ENCODE measurements around the gene TCF25. TPM values are rescaled to one million over a fixed set of nuclear protein-coding genes. Genes with fewer than 3 reads are reported as not detected.

Gene TCF25
- total RNA-seq, 4 donors from 2014 or later = 68.9 to 110 (median 85.7) TPM

- ATAC-seq (no peak), DNase-seq (no peak)
- Histone ChIP-seq H3K4me1 (peaks cover 0 to 5% of the 10 kb centered on the region in 2 donors), H3K9me3 (no peaks in the 10 kb centered on the region), H3K4me3 (no peak overlapping the region), H3K36me3 (no peaks in the 10 kb centered on the region), H3K27me3 (no peaks in the 10 kb centered on the region), H3K27ac (no peak overlapping the region)
- intact Hi-C loops (cut with DNase I; ENCODE audit: low total_unique reads) = no loop called here
- in situ Hi-C loops (cut with MboI; ENCODE audit: low sequenced_read_pairs in 4 of 4) = no loop called here
- TF ChIP-seq POLR2A (IDR thresholded peaks at IDR 0.05) = no peak
- no peak for TF ChIP-seq CTCF (IDR thresholded peaks at IDR 0.05 in 4 of 5, conservative IDR thresholded peaks at IDR 0.05 in 1 of 5)
Measured at GRCh38 chr16:89862732-89863131, 10.7 kb upstream of the TCF25 start.

- TF ChIP-seq POLR2A (IDR thresholded peaks at IDR 0.05) (no peak), CTCF (IDR thresholded peaks at IDR 0.05 in 4 of 5, conservative IDR thresholded peaks at IDR 0.05 in 1 of 5) (no peak)
- in situ Hi-C loops (cut with MboI; ENCODE audit: low sequenced_read_pairs in 4 of 4) (no loop called here), intact Hi-C loops (cut with DNase I; ENCODE audit: low total_unique reads) (no loop called here)
- H3K9me3 ChIP-seq = no peaks in the 10 kb centered on the region
- H3K27ac ChIP-seq = peak overlapping the region in 3 of 4 donors; percentile 48 to 72 (median 61)
- H3K4me3 ChIP-seq = peak overlapping the region in 1 of 4 donors; percentile 12
- H3K27me3 ChIP-seq = no peaks in the 10 kb centered on the region
- no peak for DNase-seq
- H3K36me3 ChIP-seq = no peaks in the 10 kb centered on the region
- H3K4me1 ChIP-seq = peaks cover 0 to 5% of the 10 kb centered on the region in 2 donors
- peak in 1 of 2 donors; percentile 56 for ATAC-seq
Measured at GRCh38 chr16:89863741-89864526, 9.5 kb upstream of the TCF25 start.

- in situ Hi-C loops (cut with MboI; ENCODE audit: low sequenced_read_pairs in 4 of 4) (no loop called here), intact Hi-C loops (cut with DNase I; ENCODE audit: low total_unique reads) (no loop called here)
- Histone ChIP-seq H3K27ac (peak overlapping the region in 3 of 4 donors; percentile 48 to 72 (median 61)), H3K36me3 (no peaks in the 10 kb centered on the region), H3K4me1 (peaks cover 0 to 5% of the 10 kb centered on the region in 2 donors), H3K27me3 (no peaks in the 10 kb centered on the region), H3K4me3 (no peak overlapping the region), H3K9me3 (no peaks in the 10 kb centered on the region)
- TF ChIP-seq CTCF (IDR thresholded peaks at IDR 0.05 in 4 of 5, conservative IDR thresholded peaks at IDR 0.05 in 1 of 5) = no peak
- ATAC-seq (no peak), DNase-seq (no peak)
Measured at GRCh38 chr16:89864527-89864820, 8.9 kb upstream of the TCF25 start.

- intact Hi-C loops (cut with DNase I; ENCODE audit: low total_unique reads) = no loop called here
- in situ Hi-C loops (cut with MboI; ENCODE audit: low sequenced_read_pairs in 4 of 4) = loop anchor here in 1 of 4 donors (5.0 kb wide), 1 partner anchor 46 kb away; no protein-coding TSS in a partner anchor
- no peaks in the 10 kb centered on the region for H3K27me3 ChIP-seq
- TF ChIP-seq CTCF (IDR thresholded peaks at IDR 0.05 in 4 of 5, conservative IDR thresholded peaks at IDR 0.05 in 1 of 5) (no peak), POLR2A (IDR thresholded peaks at IDR 0.05) (no peak)
- H3K4me3 ChIP-seq = no peak overlapping the region
- peaks cover 5 to 10% of the 10 kb centered on the region in 2 donors for H3K4me1 ChIP-seq
- H3K36me3 ChIP-seq = no peaks in the 10 kb centered on the region
- DNase-seq (no peak), ATAC-seq (no peak)
- H3K9me3 ChIP-seq = no peaks in the 10 kb centered on the region
- no peak overlapping the region for H3K27ac ChIP-seq
Measured at GRCh38 chr16:89867918-89868317, 5.5 kb upstream of the TCF25 start.

All from gastrocnemius medialis (tissue), 4 donors.